HG02885 (cell line): ENCODE data around the gene PTPRQ.
"Not testable (repeated sequence)": the region's sequence is repeated elsewhere in the genome, so short reads cannot be mapped to it uniquely, and the experiment has no call there.

Source experiments
- ATAC-seq: cut with Tn5 transposase; IDR thresholded peaks from one replicate; pipeline ENCODE4 v1.9.1; 2021; ENCODE audit warnings: mild to moderate bottlenecking; ENCODE audit not compliant: unreplicated experiment, poor library complexity

The PTPRQ gene

GRCh38 chr12:80632835-80633234, 188.8 kb downstream of the PTPRQ start:
- peak; percentile 61 for ATAC-seq

GRCh38 chr12:80634903-80635302, 190.9 kb downstream of the PTPRQ start:
- no peak for ATAC-seq

GRCh38 chr12:80636832-80637231, 192.8 kb downstream of the PTPRQ start:
- no peak for ATAC-seq

- no peak for ATAC-seq
Measured at GRCh38 chr12:80641936-80642335, 197.9 kb downstream of the PTPRQ start.

- ATAC-seq = no peak
Measured at GRCh38 chr12:80643961-80644360, 199.9 kb downstream of the PTPRQ start.

GRCh38 chr12:80648881-80649280, 204.8 kb downstream of the PTPRQ start:
- ATAC-seq = no peak

- no peak for ATAC-seq
Measured at GRCh38 chr12:80655751-80656150, 211.7 kb downstream of the PTPRQ start.

GRCh38 chr12:80659512-80660063, 215.6 kb downstream of the PTPRQ start:
- ATAC-seq = no peak

GRCh38 chr12:80662586-80662985, 218.6 kb downstream of the PTPRQ start:
- ATAC-seq = no peak

- no peak for ATAC-seq
Measured at GRCh38 chr12:80670214-80670613, 226.2 kb downstream of the PTPRQ start.

GRCh38 chr12:80676042-80676636, 232.1 kb downstream of the PTPRQ start:
- ATAC-seq = not testable (repeated sequence)

GRCh38 chr12:80676856-80677255, 232.8 kb downstream of the PTPRQ start:
- no peak for ATAC-seq

- no peak for ATAC-seq
Measured at GRCh38 chr12:80677994-80678393, 234.0 kb downstream of the PTPRQ start.

GRCh38 chr12:80679346-80680131, 235.5 kb downstream of the PTPRQ start:
- ATAC-seq = no peak

GRCh38 chr12:80681287-80681686, 237.3 kb downstream of the PTPRQ start:
- ATAC-seq = peak; percentile 79

- no peak for ATAC-seq
Measured at GRCh38 chr12:80681786-80682185, 237.8 kb downstream of the PTPRQ start.

GRCh38 chr12:80684077-80684495, 240.1 kb downstream of the PTPRQ start:
- ATAC-seq = no peak

GRCh38 chr12:80690090-80690489, 246.1 kb downstream of the PTPRQ start:
- ATAC-seq = no peak

GRCh38 chr12:80690513-80690912, 246.5 kb downstream of the PTPRQ start:
- no peak for ATAC-seq

GRCh38 chr12:80692114-80692513, 248.1 kb downstream of the PTPRQ start:
- peak; percentile 61 for ATAC-seq

GRCh38 chr12:80697270-80697887, 253.3 kb downstream of the PTPRQ start:
- no peak for ATAC-seq
